Activated CD4-positive, alpha-beta T cell treated with anti-CD3 and anti-CD28 coated beads for 36 hours (primary cell): Measurements from ENCODE around the gene MAP3K6. TPM values are rescaled to one million over a fixed set of nuclear protein-coding genes. Genes with fewer than 3 reads are reported as not detected.

ENCODE experiments used
- ATAC-seq: fragments of 200-7000 bp; cut with Tn5 transposase; one replicate; pipeline ENCODE4 v1.10.0; 2021; ENCODE audit warnings: mild to moderate bottlenecking, moderate library complexity
- CTCF ChIA-PET: fragments of 350-600 bp; sonication (Branson Sonifier 250); formaldehyde crosslinking; loops from one replicate; lab custom pipeline; 2021; ENCODE audit warnings: antibody characterized with exemption; lab: Charles Lee
- POLR2A ChIA-PET: fragments of 350-600 bp; sonication (Branson Sonifier 250); formaldehyde crosslinking; loops from one replicate; lab custom pipeline; 2021; ENCODE audit warnings: antibody characterized with exemption, inconsistent platforms; lab: Charles Lee
- DNase-seq: peaks from one replicate; pipeline ENCODE4 v3.0.0-alpha.2; 2020
- H3K27ac Mint-ChIP-seq: one replicate; pipeline ENCODE4 v1.8.0; 2021; ENCODE audit warnings: mixed read lengths
- H3K27me3 Mint-ChIP-seq: one replicate; pipeline ENCODE4 v1.8.0; 2021; ENCODE audit warnings: mixed read lengths
- H3K36me3 Mint-ChIP-seq: one replicate; pipeline ENCODE4 v1.8.0; 2021; ENCODE audit warnings: low read depth, mixed read lengths
- H3K4me1 Mint-ChIP-seq: one replicate; pipeline ENCODE4 v1.8.0; 2021; ENCODE audit warnings: mixed read lengths
- H3K4me3 Mint-ChIP-seq: one replicate; pipeline ENCODE4 v1.8.0; 2021; ENCODE audit warnings: mild to moderate bottlenecking, moderate library complexity, mixed read lengths
- H3K9me3 Mint-ChIP-seq: one replicate; pipeline ENCODE4 v1.8.0; 2021; ENCODE audit warnings: low read depth, mixed read lengths
- intact Hi-C, 2 experiments: fragments of 100-400 bp; cut with DNase I in 1 of 2; cut with micrococcal nuclease in 1 of 2; formaldehyde crosslinking; loops; one replicate each; pipeline versions ENCODE4 v1.14.2 to v1.15.1; 2022 to 2024; cut with DNase I, micrococcal nuclease
- total RNA-seq, 2 experiments: library from RNA; stranded (reverse); gene quantifications; one replicate each; pipeline ENCODE4 v1.2.3, GENCODE V29; 2021

MAP3K6 gene
- total RNA-seq, 2 experiments from 2014 or later, result 6.5 to 8.8 TPM

- Mint-ChIP-seq H3K4me1 (peaks cover 11% of the 10 kb centered on the region), H3K36me3 (no peaks in the 10 kb centered on the region), H3K27ac (no peak overlapping the region), H3K4me3 (no peak overlapping the region), H3K9me3 (no peaks in the 10 kb centered on the region), H3K27me3 (no peaks in the 10 kb centered on the region)
- ChIA-PET POLR2A (no interaction called here), CTCF (interaction anchor here (0.6 to 2.4 kb wide), 6 partner anchors 10 to 230 kb away, joined by 3 to 8 read pairs (median 4); no protein-coding TSS in a partner anchor)
- intact Hi-C loops, result no loop called here
- DNase-seq (no peak), ATAC-seq (no peak)
Observed at GRCh38 chr1:27372022-27372807, 5.5 kb upstream of the MAP3K6 start.

GRCh38 chr1:27368869-27369582 lies 2.3 kb upstream of the MAP3K6 start:
- ChIA-PET CTCF (interaction anchor here (0.6 to 1.6 kb wide), 5 partner anchors 10 to 300 kb away, joined by 3 read pairs; no protein-coding TSS in a partner anchor), POLR2A (no interaction called here)
- H3K4me1 Mint-ChIP-seq, result peaks cover 30% of the 10 kb centered on the region
- H3K27ac Mint-ChIP-seq, result no peak overlapping the region
- H3K36me3 Mint-ChIP-seq, result no peaks in the 10 kb centered on the region
- no peaks in the 10 kb centered on the region for H3K27me3 Mint-ChIP-seq
- no peak overlapping the region for H3K4me3 Mint-ChIP-seq
- H3K9me3 Mint-ChIP-seq, result no peaks in the 10 kb centered on the region
- ATAC-seq (no peak), DNase-seq (no peak)
- intact Hi-C loops, result no loop called here

GRCh38 chr1:27367160-27367650 lies 444 bp upstream of the MAP3K6 start:
- Mint-ChIP-seq H3K4me1 (peaks cover 30% of the 10 kb centered on the region), H3K27me3 (no peaks in the 10 kb centered on the region), H3K9me3 (no peaks in the 10 kb centered on the region), H3K27ac (no peak overlapping the region), H3K36me3 (no peaks in the 10 kb centered on the region), H3K4me3 (peak overlapping the region; percentile 59)
- no peak for ATAC-seq
- CTCF ChIA-PET, result interaction anchor here (0.6 to 3.7 kb wide), 12 partner anchors 10 to 406 kb away, joined by 3 to 28 read pairs (median 8); partner anchors contain the start of genes GPR3 and STX12
- intact Hi-C loops, result no loop called here
- POLR2A ChIA-PET, result no interaction called here
- DNase-seq, result no peak

- Mint-ChIP-seq H3K4me3 (peak overlapping the region; percentile 75), H3K36me3 (no peaks in the 10 kb centered on the region), H3K4me1 (peaks cover 30% of the 10 kb centered on the region), H3K27ac (no peak overlapping the region), H3K9me3 (no peaks in the 10 kb centered on the region), H3K27me3 (no peaks in the 10 kb centered on the region)
- intact Hi-C loops, result loop anchor here in 1 of 2 experiments (1.0 kb wide), 2 partner anchors 44 to 132 kb away; partner anchors contain the start of genes TMEM222 and WDTC1
- ChIA-PET CTCF (interaction anchor here (0.7 to 3.7 kb wide), 15 partner anchors 9 to 784 kb away, joined by 3 to 28 read pairs (median 6); partner anchors contain the start of gene GPR3), POLR2A (interaction anchor here (0.5 to 1.0 kb wide), 3 partner anchors 9 to 46 kb away, joined by 3 to 15 read pairs (median 3); no protein-coding TSS in a partner anchor)
- DNase-seq (peak; percentile 90), ATAC-seq (peak; percentile 66)
Observed at GRCh38 chr1:27366113-27366410, 699 bp downstream of the MAP3K6 start.

- Mint-ChIP-seq H3K36me3 (no peaks in the 10 kb centered on the region), H3K27ac (peak overlapping the region; percentile 73), H3K4me3 (peak overlapping the region; percentile 75), H3K27me3 (no peaks in the 10 kb centered on the region), H3K9me3 (no peaks in the 10 kb centered on the region), H3K4me1 (peaks cover 30% of the 10 kb centered on the region)
- POLR2A ChIA-PET, result interaction anchor here (0.6 to 1.0 kb wide), 3 partner anchors 20 to 235 kb away, joined by 3 to 5 read pairs (median 3); no protein-coding TSS in a partner anchor
- ATAC-seq (peak; percentile 68), DNase-seq (peak; percentile 92)
- CTCF ChIA-PET, result interaction anchor here (0.5 to 3.7 kb wide), 17 partner anchors 9 to 783 kb away, joined by 3 to 28 read pairs (median 6); partner anchors contain the start of gene GPR3
- intact Hi-C loops, result loop anchor here (1.0 kb wide), 7 partner anchors 8 to 239 kb away; partner anchors contain the start of genes AHDC1 (in 1 of the 2), CD164L2 (in 1 of the 2), GPR3 (in 1 of the 2) and TMEM222 (in 1 of the 2)
Observed at GRCh38 chr1:27365372-27366112, 1.2 kb downstream of the MAP3K6 start.

- intact Hi-C loops, result loop anchor here (1.0 kb wide), 5 partner anchors 8 to 239 kb away; partner anchors contain the start of genes AHDC1 (in 1 of the 2), CD164L2 (in 1 of the 2) and GPR3 (in 1 of the 2)
- Mint-ChIP-seq H3K27ac (no peak overlapping the region), H3K4me1 (peaks cover 33% of the 10 kb centered on the region), H3K36me3 (no peaks in the 10 kb centered on the region), H3K4me3 (peak overlapping the region; percentile 75), H3K9me3 (no peaks in the 10 kb centered on the region), H3K27me3 (no peaks in the 10 kb centered on the region)
- CTCF ChIA-PET, result interaction anchor here (0.5 to 3.7 kb wide), 11 partner anchors 8 to 880 kb away, joined by 3 to 28 read pairs (median 6); partner anchors contain the start of gene GPR3
- ATAC-seq (no peak), DNase-seq (no peak)
- POLR2A ChIA-PET, result interaction anchor here (0.6 to 1.0 kb wide), 3 partner anchors 19 to 235 kb away, joined by 3 to 5 read pairs (median 3); no protein-coding TSS in a partner anchor
Observed at GRCh38 chr1:27364696-27365371, 1.9 kb downstream of the MAP3K6 start.

GRCh38 chr1:27363766-27364695 lies 2.7 kb downstream of the MAP3K6 start:
- CTCF ChIA-PET, result interaction anchor here (0.5 to 3.7 kb wide), 3 partner anchors 7 to 216 kb away, joined by 4 to 28 read pairs (median 4); no protein-coding TSS in a partner anchor
- intact Hi-C loops, result no loop called here
- Mint-ChIP-seq H3K27ac (no peak overlapping the region), H3K27me3 (no peaks in the 10 kb centered on the region), H3K9me3 (no peaks in the 10 kb centered on the region), H3K4me3 (no peak overlapping the region), H3K36me3 (no peaks in the 10 kb centered on the region), H3K4me1 (peaks cover 34% of the 10 kb centered on the region)
- POLR2A ChIA-PET, result no interaction called here
- ATAC-seq, result no peak
- no peak for DNase-seq

- Mint-ChIP-seq H3K4me1 (peaks cover 44% of the 10 kb centered on the region), H3K27me3 (no peaks in the 10 kb centered on the region), H3K36me3 (no peaks in the 10 kb centered on the region), H3K4me3 (no peak overlapping the region), H3K9me3 (no peaks in the 10 kb centered on the region), H3K27ac (no peak overlapping the region)
- DNase-seq (no peak), ATAC-seq (no peak)
- intact Hi-C loops, result no loop called here
- ChIA-PET POLR2A (no interaction called here), CTCF (interaction anchor here (0.7 to 2.0 kb wide), 5 partner anchors 21 to 245 kb away, joined by 4 to 6 read pairs (median 5); partner anchors contain the start of gene CD164L2)
Observed at GRCh38 chr1:27361553-27361952, 5.2 kb downstream of the MAP3K6 start.

- peak overlapping the region; percentile 62 for H3K4me3 Mint-ChIP-seq
- peaks cover 48% of the 10 kb centered on the region for H3K4me1 Mint-ChIP-seq
- ChIA-PET CTCF (interaction anchor here (2.0 kb wide), 1 partner anchor 34 kb away, joined by 5 read pairs; no protein-coding TSS in a partner anchor), POLR2A (no interaction called here)
- intact Hi-C loops, result no loop called here
- no peaks in the 10 kb centered on the region for H3K27me3 Mint-ChIP-seq
- no peaks in the 10 kb centered on the region for H3K9me3 Mint-ChIP-seq
- DNase-seq (no peak), ATAC-seq (no peak)
- H3K27ac Mint-ChIP-seq, result no peak overlapping the region
- no peaks in the 10 kb centered on the region for H3K36me3 Mint-ChIP-seq
Observed at GRCh38 chr1:27361044-27361402, 5.7 kb downstream of the MAP3K6 start.
